NCI-H748 (cell line): ENCODE measurements around the gene ABHD18.
"Not testable (repeated sequence)": the region's sequence is repeated elsewhere in the genome, so short reads cannot be mapped to it uniquely, and the experiment has no call there.

Experiments used
- DNase-seq: peaks from one replicate; lab custom pipeline; 2025; ENCODE audit not compliant: unreplicated experiment; lab: John Stamatoyannopoulos, UW

Gene ABHD18

DNA sequence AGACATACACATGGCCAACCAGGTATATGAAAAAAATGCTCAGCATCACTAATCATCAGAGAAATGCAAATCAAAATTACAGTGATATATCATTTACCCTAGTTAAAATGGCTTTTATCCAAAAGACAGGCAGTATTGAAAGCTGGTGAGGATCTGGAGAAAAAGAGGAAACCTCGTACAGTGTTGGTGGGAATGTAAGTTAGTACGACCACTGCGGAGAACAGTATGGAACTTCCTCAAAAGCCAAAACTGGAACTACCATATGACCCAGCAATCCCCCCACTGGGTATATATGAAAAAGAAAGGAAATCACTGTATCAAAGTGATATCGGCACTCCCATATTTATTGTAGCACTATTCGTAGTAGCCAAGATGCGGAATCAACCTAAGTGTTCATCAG, 23.4 kb downstream of the ABHD18 start:
- DNase-seq: no peak

DNA sequence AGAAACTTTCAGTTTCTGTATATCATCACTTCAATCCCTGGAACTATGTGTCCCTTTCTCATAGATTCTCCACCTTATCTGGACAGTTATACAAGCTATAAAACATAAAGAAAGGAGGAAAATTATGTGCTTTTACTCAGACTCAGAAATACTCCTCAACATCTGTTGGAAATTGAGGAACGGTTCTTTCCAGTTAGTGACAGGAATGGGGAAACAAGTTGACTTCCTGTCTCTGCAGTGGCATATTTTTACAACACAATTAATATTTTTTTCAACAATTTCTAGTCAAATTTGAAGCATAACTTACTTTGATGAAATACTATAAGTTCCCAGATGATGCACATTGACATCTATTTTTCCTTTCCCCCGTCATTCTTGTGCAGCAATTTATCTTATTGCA, 27.9 kb downstream of the ABHD18 start:
- no peak for DNase-seq

DNA sequence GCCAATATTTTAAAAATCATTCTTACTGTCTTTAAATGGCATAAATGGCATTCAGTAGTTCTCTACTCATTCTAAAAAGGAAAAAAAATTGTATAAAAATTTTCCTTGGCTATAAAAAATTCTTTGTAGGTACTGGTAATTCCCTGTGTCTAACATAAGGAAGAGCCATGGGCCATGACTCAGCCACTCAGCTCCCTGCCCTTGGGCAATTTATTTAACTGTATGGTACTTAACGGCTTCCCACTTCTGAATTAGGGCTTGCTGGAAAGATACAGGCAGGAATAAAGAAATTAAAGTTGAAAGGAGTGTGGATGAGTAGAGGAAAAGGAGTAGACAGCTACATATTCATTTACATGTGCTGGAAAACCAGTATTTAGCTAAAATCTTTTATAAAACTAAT, 30.6 kb downstream of the ABHD18 start:
- no peak for DNase-seq

DNA sequence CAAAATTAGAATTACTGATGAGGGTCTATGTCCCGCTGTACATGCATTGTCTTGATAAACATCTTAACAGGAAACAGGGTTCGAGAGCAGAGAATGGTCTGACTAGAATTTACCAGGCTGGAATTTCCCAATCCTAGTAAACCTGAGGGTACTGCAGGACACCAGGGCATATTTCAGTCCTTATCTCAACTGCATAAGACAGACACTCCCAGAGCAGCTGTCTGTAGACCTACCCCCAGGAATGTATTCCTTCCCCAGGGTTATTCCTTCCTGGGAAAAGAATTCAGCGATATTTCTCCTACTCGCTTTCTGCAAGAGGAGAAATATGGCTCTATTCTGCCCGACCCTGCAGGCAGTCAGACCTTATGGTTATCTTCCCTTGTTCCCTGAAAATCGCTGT, 31.3 kb downstream of the ABHD18 start:
- not testable (repeated sequence) for DNase-seq

DNA sequence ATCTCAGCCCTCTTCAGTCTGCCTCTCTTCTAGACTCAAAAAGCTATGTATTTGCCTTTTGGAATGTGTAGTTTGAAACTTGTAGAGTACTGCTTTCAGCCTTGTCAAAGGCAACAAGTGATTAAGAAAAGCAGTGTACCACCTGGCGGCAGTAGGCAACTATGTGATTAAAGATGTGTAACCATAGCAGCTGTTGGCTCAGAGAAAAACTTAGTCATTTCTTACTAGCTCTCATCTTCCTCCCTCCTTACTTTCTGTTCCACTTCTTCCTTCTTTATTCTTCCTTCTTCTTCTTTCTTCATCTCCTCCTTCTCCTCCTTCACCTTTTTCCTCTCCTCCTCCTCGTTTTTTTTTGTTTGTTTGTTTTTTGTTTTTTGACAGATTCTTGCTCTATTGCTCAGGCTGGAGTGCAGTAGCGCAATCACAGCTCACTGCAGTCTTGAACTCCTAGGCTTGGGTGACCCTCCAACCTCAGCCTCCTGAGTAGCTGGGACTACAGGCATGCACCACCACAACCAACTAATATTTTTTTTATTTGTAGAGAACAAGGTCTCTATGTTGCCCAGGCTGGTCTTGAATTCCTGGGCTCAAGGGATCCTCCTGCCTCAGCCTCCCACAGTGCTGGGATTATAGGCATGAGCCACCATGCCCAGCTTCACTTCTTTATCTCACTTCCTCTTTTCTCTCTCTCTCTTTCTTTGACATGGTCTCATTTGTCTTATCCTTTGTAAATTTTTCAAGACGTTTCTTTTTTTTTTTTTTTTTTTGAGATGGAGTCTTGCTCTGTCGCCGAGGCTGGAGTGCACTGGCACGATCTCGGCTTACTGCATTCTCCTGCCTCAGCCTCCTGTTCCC, 32.6 kb downstream of the ABHD18 start:
- no peak for DNase-seq

DNA sequence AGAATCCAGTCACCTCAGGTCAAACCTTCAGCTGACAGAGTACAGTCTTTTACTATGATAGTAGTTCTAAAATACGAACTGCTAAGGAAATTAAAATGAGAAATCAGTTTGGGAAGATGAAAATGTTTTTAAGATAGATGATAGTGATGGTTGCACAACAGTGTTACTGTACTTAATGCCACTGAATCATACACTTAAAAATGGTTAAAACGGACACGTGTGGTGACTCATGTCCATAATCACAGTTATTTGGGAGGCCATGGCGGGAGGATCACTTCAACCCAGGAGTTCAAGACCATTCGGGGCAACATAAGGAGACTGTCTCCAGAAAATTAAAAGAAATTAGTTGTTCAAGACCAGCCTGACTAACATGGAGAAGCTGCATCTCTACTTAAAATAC, 41.4 kb downstream of the ABHD18 start:
- no peak for DNase-seq

DNA sequence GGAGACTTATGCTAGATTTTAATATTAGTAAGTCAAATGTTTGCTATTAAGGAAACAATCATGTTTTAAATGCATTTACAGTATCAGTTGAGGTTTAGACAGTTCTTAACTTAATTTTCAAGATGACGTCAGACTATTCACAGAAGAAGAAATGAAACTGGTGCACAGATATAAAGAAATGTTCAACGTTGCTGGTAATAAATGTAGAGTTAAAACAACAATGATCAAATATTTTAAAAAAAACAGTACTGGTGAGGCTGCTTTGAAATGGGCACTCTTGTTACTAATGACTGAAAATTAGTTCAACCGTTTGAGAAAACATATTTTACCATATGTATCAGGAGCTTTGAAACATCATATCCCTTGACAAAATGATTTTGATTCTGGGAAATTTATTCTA, 44.2 kb downstream of the ABHD18 start:
- no peak for DNase-seq

DNA sequence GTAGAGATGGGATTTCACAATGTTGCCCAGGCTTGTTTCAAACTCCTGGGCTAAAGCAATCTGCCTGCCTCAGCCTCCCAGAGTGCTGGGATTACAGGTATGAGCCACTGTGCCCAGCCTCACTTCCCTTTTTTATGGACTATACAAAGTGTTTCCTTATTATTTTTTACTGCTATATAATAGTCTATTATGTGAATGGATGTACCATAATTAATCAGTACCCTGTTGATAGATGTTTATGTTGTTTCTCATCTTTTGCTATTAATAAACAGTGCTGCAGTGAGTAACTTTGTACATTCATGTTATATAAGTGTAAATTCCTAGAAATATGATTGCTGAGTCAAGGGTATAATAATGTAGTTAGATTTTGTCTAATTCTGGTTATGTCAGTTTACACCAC, 60.1 kb downstream of the ABHD18 start:
- no peak for DNase-seq

DNA sequence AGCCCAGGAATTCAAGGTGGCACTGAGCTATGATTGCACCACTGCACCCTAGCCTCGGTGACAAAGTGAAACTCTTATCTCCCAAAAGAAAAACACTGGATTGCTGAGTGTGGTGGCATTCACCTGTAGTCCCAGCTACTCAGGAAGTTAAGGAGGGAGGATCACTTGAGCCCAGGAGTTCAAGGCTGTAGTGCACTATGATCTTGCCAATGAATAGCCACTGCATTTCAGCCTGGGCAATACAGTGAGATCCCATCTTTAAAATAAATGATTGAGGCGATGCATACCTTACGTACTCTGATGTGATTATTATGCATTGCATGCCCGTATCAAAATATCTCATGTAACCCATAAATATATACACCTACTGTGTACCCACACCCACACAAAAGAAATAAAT, 64.7 kb downstream of the ABHD18 start:
- DNase-seq: no peak

DNA sequence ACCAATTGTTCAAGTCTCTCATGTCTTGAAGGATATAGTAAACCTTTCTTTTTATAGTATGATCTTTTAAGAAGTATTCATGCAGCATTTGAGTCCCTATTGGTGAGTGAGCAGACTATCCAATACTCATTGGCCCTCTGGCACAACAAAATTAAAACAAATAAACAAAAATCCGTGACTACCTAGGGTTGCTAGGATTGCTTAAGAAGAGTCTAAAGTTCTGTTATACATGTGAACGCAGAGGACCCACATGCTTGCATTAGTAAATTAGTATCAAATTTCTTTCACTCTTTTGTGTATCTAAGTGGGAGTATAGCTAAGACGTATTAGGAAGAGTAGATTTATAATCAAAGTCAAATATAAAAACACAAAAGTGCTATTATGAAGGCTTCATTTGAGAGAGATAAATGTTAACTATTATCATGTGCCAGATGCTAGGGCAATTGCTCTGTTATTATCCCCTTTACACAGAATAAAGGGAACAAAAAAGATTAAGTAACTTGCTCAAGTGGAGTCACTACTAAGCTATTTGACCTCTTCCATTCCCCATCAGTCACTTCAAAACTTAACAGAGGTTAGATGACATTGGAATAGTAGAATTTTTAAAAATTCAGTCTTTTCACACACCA, 66.7 kb downstream of the ABHD18 start:
- peak; percentile 68 for DNase-seq

DNA sequence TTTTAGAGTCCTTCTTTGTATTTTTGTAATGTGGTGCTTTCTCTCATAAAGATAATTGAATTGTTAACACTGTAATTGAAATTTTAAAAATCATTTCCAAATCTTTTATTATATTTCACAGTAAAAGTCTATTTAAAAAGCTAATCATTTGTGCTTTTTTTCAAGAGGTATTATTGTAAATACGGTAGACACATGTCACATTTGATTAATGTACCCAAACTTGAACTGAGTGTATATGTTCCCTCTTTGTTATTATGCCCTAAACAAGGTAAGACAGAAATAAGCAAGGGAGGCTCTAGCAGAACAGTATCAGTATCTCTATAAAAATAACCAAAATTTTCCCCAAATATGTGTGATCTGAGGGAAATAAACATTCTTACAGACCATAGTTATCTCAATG, 74.4 kb downstream of the ABHD18 start:
- no peak for DNase-seq

DNA sequence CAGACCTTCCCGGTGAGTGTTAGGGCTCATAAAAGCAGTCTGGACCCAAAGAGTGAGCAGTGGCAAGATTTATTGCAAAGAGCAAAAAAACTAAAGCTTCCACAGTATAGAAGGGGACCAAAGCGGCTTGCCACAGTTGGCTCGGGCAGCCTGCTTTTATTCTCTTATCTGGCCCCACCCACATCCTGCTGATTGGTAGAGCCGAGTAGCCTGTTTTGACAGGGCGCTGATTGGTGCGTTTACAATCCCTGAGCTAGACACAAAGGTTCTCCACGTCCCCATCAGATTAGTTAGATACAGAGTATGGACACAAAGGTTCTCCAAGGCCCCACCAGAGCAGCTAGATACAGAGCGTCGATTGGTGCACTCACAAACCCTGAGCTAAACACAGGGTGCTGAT, 81.8 kb downstream of the ABHD18 start:
- DNase-seq: not testable (repeated sequence)

DNA sequence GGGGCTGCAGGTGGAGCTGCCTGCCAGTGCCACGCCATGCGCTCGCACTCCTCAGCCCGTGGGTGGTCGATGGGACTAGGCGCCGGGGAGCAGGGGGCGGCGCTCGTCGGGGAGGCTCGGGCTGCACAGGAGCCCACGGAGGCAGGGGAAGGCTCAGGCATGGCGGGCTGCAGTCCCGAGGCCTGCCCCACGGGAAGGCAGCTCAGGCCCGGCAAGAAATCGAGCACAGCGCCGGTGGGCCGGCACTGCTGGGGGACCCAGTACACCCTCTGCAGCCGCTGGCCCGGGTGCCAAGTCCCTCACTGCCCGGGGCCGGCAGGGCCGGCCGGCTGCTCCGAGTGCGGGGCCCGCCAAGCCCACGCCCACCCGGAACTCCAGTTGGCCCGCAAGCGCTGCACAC, 82.3 kb downstream of the ABHD18 start:
- not testable (repeated sequence) for DNase-seq

DNA sequence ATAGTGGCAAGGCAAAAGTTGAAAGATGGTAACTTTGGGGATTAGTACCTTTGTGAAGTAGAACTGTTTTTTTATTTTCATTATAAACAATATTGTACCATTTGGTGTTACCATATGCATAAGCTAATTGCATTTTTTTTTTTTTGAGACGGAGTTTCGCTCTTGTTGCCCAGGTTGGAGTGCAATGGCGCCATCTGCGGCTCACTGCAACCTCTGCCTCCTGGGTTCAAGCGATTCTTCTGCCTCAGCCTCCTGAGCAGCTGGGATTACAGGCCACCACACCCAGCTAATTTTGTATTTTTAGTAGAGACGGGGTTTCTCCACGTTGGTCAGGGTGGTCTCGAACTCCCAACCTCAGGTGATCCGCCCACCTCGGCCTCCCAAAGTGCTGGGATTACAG, 86.0 kb downstream of the ABHD18 start:
- peak; percentile 2 for DNase-seq

DNA sequence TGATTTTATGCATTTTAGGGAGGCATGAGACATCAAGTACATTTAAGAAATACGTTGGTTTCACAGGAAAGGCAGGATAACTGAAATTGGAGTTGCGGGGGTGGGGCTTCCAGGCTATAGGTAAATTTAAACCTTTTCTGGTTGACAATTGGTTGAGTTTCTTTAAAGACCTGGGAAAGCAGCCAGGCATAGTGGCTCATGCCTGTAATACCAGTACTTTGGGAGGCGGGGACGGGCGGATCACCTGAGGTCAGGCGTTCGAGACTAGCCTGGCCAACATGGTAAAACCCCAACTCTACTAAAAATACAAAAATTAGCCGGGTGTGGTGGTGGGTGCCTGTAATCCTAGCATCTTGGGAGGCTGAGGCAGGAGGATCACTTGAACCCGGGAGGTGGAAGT, 89.7 kb downstream of the ABHD18 start:
- not testable (repeated sequence) for DNase-seq

DNA sequence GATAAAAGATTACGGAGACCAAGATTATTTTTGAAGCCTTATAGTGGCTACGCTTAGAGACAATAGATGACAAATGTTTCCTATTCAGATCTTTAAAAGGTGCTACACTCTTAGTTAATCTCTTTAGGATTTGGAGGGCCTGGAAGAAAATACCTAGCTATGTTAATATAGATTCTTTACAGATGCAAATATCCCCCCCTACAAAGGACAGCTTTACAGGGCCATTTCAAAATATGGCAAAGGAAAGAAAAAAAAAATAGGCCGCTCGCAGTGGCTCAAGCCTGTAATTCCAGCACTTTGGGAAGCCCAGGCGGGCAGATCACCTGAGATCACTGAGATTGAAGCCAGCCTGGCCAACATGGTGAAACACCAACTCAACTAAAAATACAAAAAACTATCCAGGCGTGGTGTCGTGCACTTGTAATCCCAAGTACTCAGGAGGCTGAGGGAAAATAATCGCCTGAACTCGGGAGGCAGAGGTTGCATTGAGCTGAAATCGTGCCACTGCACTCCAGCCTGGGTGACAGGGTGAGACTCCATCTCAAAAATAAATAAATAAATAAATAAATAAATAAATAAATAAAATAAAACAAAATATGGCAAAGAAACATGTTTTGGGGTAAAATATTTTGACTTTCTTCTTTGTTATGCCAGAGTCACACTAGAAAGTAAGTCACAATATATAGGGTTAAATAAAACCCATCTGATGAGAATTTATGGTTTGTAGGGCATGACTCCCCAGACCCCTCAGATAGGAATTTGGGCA, 90.4 kb downstream of the ABHD18 start:
- DNase-seq: not testable (repeated sequence)

DNA sequence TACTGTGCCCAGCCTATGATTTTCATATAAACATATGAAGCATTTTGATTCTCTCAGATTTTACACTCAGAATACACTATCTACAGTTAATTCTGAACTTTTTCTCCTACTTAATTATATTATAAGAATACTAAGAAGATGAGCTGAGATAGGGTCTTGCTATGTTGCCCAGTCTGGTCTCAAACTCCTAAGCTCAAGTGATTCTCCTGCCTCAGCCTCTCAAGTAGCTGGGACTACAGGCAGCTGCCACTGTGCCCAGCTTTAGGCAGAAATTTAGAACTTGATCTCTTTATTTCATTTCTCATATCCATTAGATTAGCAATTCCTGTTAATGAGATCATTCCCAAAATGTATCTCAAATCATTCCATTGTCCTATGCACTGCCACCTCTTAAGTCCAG, 91.2 kb downstream of the ABHD18 start:
- no peak for DNase-seq

DNA sequence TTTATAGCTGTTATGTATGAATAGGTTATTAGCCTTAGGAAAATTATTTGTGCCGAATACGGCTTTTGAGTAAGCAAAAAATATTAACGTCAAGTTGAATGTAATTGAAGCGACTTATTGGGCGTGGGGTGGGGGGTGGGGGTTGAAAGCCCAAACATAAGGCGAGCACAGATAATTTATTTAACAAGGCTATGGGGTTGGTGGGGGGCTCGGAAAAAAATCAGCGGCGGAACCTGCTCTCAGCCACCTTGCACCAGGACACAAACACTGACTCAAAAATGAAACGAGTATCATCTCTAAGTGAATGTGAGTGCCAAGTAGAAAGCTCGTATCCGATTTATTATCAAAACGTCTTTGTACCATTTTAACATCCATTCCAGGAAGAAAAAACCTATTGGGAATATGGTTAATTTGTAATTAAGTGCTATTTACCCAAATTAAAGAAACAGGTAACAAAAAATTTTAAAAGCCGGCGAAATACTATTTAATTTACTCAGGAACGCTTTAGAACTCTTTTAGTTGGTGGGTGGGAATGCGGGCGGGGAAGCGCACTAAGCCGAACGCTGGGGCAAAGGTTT, 95.0 kb downstream of the ABHD18 start:
- peak; percentile 35 for DNase-seq

DNA sequence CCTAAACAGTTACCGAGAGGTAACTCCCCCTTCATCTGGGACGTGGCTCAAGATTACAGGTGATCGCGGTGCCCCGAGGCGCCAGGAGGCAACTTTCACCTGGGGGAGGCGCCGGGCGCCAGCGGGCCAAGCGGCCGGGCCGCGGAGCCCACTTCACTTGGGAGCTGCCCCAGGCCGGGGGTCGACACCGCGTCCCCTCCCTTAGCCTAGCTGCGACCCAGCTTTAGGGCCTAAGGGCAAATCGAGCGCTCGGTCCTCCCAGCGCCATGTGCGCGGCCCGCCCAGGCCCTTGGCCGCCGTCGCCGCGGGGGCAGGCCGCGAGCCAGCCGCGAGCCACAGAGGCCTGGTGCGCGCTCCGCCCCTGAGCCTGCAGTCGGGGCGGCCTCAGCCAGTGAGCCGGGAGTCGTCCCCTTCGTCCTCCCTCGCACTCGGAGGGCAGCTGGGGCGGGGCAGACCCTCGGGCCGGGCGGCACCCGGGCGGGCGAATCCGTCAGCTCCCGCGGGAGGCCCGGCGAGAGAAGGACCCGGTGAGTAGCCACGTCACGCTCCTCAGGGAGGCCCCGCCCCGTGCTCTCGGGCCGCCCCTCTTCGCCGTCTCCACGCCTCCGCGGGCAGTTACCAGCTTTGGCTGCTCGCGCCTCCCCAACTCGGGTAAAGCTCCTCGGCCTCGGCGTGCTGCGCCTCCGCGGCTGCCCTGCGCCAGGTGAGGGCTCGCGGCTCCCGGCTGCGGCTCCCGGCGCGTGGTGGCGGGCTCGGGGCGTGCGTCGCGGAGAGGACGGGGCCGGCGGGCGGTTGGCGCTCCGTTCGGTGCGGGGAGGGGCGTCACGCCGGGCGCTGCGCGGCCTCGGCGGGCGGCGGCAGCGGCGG, 95.7 kb downstream of the ABHD18 start, which contains the start of gene LARP1B:
TSS of gene LARP1B (plus strand) at position 614 of the 867 bp plus-strand sequence. CDS start 13,640 bp downstream, outside the sequence.
- DNase-seq: peak; percentile 93
